Endothelial cell (in vitro differentiated cells): ENCODE data around the gene CYTL1. TPM values are rescaled to one million over a fixed set of nuclear protein-coding genes. Genes with fewer than 3 reads are reported as not detected.

ENCODE experiments used
- DNase-seq: peaks from one replicate; pipeline ENCODE4 v3.0.0; 2021; ENCODE audit warnings: low spot score
- H3K27ac Mint-ChIP-seq: one replicate; pipeline ENCODE4 v1.8.0; 2021; ENCODE audit warnings: mixed read lengths, inconsistent platforms; ENCODE audit not compliant: unreplicated experiment
- H3K27me3 Mint-ChIP-seq: one replicate; pipeline ENCODE4 v1.8.0; 2021; ENCODE audit warnings: mild to moderate bottlenecking, moderate library complexity, mixed read lengths, inconsistent platforms; ENCODE audit not compliant: unreplicated experiment
- H3K36me3 Mint-ChIP-seq: one replicate; pipeline ENCODE4 v1.8.0; 2021; ENCODE audit warnings: mild to moderate bottlenecking, low read depth, mixed read lengths, inconsistent platforms; ENCODE audit not compliant: unreplicated experiment
- H3K4me1 Mint-ChIP-seq: one replicate; pipeline ENCODE4 v1.8.0; 2021; ENCODE audit warnings: mild to moderate bottlenecking, mixed read lengths, inconsistent platforms; ENCODE audit not compliant: unreplicated experiment
- H3K4me3 Mint-ChIP-seq: one replicate; pipeline ENCODE4 v1.8.0; 2021; ENCODE audit warnings: mild to moderate bottlenecking, mixed read lengths, inconsistent platforms; ENCODE audit not compliant: unreplicated experiment
- H3K9me3 Mint-ChIP-seq: one replicate; pipeline ENCODE4 v1.8.0; 2021; ENCODE audit warnings: mixed read lengths, inconsistent platforms; ENCODE audit not compliant: unreplicated experiment
- total RNA-seq: library from RNA; stranded (reverse); fragmentation: NEBNext Ultra II Directional; extraction: Animal tissue kit (Norgen Biotek cat#: 25700); gene quantifications from one replicate; pipeline ENCODE4 v1.2.1, GENCODE V29; 2021; ENCODE audit not compliant: unreplicated experiment
- TF ChIP-seq, protein P1 (sequence below): fragments of 200-600 bp; sonication (generic); IDR thresholded peaks from one replicate; pipeline ENCODE4 v1.5.0; 2021; ENCODE audit warnings: antibody characterized with exemption; ENCODE audit not compliant: unreplicated experiment

CYTL1 gene
- total RNA-seq, 1 donor from 2014 or later = not detected

DNA sequence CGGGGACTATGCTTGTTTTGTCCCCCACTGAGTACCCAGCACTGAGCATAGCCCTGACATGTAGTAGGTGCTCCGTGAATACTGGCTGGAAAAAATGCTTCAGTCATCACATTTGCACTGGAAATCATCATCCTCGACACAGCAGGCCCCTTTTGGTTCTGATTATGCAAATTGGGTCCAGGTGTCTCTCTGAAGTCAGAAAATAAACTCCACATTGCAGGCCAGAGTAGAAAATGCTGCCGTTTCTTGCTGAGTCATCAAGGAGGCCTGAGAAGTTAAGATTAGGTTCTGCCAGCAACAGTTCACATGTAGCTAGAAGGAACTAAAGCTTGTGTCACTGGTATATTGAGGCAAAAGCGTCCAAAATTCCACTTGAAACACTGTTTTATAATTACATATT, 17.0 kb upstream of the CYTL1 start:
- DNase-seq = no peak
- Mint-ChIP-seq H3K27me3 (peaks cover 4% of the 10 kb centered on the region), H3K4me1 (peaks cover 6% of the 10 kb centered on the region), H3K27ac (no peak overlapping the region), H3K36me3 (no peaks in the 10 kb centered on the region), H3K9me3 (no peaks in the 10 kb centered on the region), H3K4me3 (no peak overlapping the region)
- TF ChIP-seq, protein P1, sequence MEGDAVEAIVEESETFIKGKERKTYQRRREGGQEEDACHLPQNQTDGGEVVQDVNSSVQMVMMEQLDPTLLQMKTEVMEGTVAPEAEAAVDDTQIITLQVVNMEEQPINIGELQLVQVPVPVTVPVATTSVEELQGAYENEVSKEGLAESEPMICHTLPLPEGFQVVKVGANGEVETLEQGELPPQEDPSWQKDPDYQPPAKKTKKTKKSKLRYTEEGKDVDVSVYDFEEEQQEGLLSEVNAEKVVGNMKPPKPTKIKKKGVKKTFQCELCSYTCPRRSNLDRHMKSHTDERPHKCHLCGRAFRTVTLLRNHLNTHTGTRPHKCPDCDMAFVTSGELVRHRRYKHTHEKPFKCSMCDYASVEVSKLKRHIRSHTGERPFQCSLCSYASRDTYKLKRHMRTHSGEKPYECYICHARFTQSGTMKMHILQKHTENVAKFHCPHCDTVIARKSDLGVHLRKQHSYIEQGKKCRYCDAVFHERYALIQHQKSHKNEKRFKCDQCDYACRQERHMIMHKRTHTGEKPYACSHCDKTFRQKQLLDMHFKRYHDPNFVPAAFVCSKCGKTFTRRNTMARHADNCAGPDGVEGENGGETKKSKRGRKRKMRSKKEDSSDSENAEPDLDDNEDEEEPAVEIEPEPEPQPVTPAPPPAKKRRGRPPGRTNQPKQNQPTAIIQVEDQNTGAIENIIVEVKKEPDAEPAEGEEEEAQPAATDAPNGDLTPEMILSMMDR = no peak

DNA sequence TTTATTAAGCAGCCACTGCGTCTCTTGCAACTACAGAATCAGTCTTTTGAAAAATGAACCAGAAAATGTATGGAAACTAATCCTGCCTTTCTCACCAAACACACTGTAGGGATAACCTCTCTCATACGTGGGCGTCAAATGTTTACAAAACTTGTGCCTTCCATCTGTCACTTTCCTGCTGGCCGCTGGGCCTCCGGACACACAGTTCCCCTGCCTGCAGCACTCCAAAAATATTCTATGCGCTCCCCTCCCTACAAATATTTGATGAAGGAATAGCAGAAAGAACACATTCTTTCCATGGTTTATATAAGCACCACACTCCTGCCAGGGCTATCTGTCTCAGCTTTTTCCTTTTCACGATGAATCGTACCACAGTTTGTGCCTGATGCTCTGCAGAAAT, 14.9 kb upstream of the CYTL1 start:
- no peak for DNase-seq
- peaks cover 6% of the 10 kb centered on the region for H3K4me1 Mint-ChIP-seq
- H3K27ac Mint-ChIP-seq = no peak overlapping the region
- TF ChIP-seq, protein P1 = no peak
- H3K36me3 Mint-ChIP-seq = no peaks in the 10 kb centered on the region
- peaks cover 4% of the 10 kb centered on the region for H3K27me3 Mint-ChIP-seq
- no peaks in the 10 kb centered on the region for H3K9me3 Mint-ChIP-seq
- no peak overlapping the region for H3K4me3 Mint-ChIP-seq

DNA sequence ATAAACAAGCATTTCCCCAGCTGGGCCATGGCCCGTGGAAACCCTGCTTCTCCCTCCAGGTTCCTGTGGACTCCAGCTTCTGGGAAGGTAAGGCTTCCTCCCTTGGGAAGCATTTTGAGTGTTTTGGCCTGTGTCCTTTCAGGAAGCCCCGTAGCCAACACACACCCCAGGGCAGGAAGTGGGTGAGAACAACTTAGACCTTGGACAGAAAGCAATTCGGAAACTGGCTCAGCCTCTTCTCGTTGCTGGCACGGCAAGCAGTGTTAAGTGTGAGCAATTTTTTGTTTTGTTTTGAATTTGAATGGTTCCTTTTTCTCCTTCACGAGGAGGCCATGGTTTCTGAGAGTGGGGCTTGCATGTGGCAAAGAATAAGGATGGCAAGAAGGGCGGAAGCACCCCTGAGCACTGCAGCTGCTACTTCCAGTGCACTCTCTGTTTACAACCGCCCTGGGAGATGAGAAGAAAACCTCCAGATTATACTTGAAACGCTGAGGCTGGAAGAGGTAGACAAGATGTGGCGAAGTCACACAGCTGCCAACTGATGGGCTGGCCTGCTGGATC, 14.1 kb upstream of the CYTL1 start:
- TF ChIP-seq, protein P1 = no peak
- H3K27ac Mint-ChIP-seq = no peak overlapping the region
- no peaks in the 10 kb centered on the region for H3K9me3 Mint-ChIP-seq
- peaks cover 4% of the 10 kb centered on the region for H3K27me3 Mint-ChIP-seq
- H3K4me1 Mint-ChIP-seq = peaks cover 6% of the 10 kb centered on the region
- H3K4me3 Mint-ChIP-seq = no peak overlapping the region
- no peak for DNase-seq
- no peaks in the 10 kb centered on the region for H3K36me3 Mint-ChIP-seq

DNA sequence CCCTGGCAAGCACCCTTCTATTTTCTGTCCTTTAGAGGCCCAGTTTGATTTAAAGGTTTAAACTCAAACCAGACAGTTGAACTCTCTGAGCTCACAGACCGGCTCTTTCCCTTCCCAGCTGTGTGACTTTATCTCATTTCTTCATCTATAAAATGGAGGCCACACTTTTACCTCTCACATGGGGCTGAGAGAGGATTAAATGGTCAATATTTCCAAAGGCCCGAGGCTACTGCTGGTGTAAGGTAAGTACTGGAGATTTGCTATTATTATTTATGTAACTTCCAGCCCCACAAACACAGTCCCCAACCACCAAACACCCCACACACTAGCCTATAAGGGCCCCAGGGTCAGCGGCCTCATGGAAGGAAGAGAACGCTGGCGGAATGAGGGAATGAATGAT, 13.6 kb upstream of the CYTL1 start:
- Mint-ChIP-seq H3K4me1 (peaks cover 6% of the 10 kb centered on the region), H3K27me3 (peaks cover 4% of the 10 kb centered on the region), H3K4me3 (no peak overlapping the region), H3K27ac (no peak overlapping the region), H3K36me3 (no peaks in the 10 kb centered on the region), H3K9me3 (no peaks in the 10 kb centered on the region)
- TF ChIP-seq, protein P1 = no peak
- no peak for DNase-seq

DNA sequence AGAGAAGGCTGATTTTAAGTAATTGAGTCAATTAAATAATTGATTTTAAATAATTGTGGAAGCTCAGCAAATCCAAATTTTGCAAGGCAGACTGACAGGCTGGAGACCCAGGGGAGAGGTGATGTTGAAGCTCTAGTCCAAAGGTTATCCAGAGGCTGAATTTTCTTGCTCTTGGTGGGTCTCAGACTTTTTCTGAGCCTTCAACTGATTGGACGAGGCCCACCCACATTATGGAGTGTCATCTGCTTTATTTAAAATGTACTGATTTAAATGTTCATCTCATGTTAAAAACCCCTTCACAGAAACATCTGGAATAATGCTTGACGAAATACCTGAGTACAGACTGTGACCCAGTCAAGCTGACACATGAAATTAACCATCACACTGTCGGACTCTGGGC, 11.7 kb upstream of the CYTL1 start:
- Mint-ChIP-seq H3K4me3 (no peak overlapping the region), H3K27me3 (peaks cover 4% of the 10 kb centered on the region), H3K9me3 (no peaks in the 10 kb centered on the region), H3K27ac (no peak overlapping the region), H3K36me3 (no peaks in the 10 kb centered on the region), H3K4me1 (peaks cover 6% of the 10 kb centered on the region)
- DNase-seq = no peak
- TF ChIP-seq, protein P1 = no peak
